Panc1 (cell line): ENCODE data around the gene SLC26A4.

ENCODE experiments used
- CTCF ChIP-seq: fragments of 450-650 bp; IDR thresholded peaks from 2 replicates; pipeline ENCODE4 v1.5.1; 2017; ENCODE audit warnings: mild to moderate bottlenecking
- SIN3A ChIP-seq: IDR thresholded peaks from 2 replicates; pipeline ENCODE4 v1.6.1; 2012; ENCODE audit warnings: low read depth, mild to moderate bottlenecking, low read length, moderate library complexity, borderline replicate concordance; ENCODE audit not compliant: insufficient read depth
- TF ChIP-seq, protein P1 (sequence below), 2 experiments: IDR thresholded peaks; 2 replicates each; pipeline ENCODE4 v1.6.1; 2011 to 2012; ENCODE audit warnings: low read depth in 2 of 2, control low read depth in 1 of 2, low read length in 1 of 2, mild to moderate bottlenecking in 1 of 2, moderate library complexity in 1 of 2; ENCODE audit not compliant: insufficient read depth in 1 of 2

- TF ChIP-seq CTCF (no peak), SIN3A (no peak)
- TF ChIP-seq, protein P1, sequence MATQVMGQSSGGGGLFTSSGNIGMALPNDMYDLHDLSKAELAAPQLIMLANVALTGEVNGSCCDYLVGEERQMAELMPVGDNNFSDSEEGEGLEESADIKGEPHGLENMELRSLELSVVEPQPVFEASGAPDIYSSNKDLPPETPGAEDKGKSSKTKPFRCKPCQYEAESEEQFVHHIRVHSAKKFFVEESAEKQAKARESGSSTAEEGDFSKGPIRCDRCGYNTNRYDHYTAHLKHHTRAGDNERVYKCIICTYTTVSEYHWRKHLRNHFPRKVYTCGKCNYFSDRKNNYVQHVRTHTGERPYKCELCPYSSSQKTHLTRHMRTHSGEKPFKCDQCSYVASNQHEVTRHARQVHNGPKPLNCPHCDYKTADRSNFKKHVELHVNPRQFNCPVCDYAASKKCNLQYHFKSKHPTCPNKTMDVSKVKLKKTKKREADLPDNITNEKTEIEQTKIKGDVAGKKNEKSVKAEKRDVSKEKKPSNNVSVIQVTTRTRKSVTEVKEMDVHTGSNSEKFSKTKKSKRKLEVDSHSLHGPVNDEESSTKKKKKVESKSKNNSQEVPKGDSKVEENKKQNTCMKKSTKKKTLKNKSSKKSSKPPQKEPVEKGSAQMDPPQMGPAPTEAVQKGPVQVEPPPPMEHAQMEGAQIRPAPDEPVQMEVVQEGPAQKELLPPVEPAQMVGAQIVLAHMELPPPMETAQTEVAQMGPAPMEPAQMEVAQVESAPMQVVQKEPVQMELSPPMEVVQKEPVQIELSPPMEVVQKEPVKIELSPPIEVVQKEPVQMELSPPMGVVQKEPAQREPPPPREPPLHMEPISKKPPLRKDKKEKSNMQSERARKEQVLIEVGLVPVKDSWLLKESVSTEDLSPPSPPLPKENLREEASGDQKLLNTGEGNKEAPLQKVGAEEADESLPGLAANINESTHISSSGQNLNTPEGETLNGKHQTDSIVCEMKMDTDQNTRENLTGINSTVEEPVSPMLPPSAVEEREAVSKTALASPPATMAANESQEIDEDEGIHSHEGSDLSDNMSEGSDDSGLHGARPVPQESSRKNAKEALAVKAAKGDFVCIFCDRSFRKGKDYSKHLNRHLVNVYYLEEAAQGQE (IDR thresholded peaks at IDR 0.05; ENCODE audit: insufficient read depth in 1 of 2, low read depth in 2 of 2, low read length in 1 of 2) = no peak
These were observed 54.9 kb downstream of the SLC26A4 start for GRCh38 chr7:107715531-107715930.
